Stimulated activated memory B cell treated with anti-CD40 and anti-IgM and Interleukin-4, amounts not matched to agents 10 μg/mL and 1 μg/mL and 100 μg/mL, for 72 hours (primary cell): ENCODE results near the gene PKMYT1.
"Not testable (repeated sequence)": the region's sequence is repeated elsewhere in the genome, so short reads cannot be mapped to it uniquely, and the experiment has no call there.

ENCODE experiments used
- ATAC-seq: fragments of 150-1000 bp; cut with Tn5 transposase; 2 replicates; pipeline ENCODE4 v1.10.0; 2021
- H3K27ac Mint-ChIP-seq: one replicate; pipeline ENCODE4 v1.8.0; 2022; ENCODE audit warnings: mild to moderate bottlenecking, mixed read lengths
- H3K27me3 Mint-ChIP-seq: one replicate; pipeline ENCODE4 v1.8.0; 2022; ENCODE audit warnings: mixed read lengths
- H3K36me3 Mint-ChIP-seq: one replicate; pipeline ENCODE4 v1.8.0; 2022; ENCODE audit warnings: mixed read lengths
- H3K4me1 Mint-ChIP-seq: one replicate; pipeline ENCODE4 v1.8.0; 2022; ENCODE audit warnings: mixed read lengths
- H3K4me3 Mint-ChIP-seq: one replicate; pipeline ENCODE4 v1.8.0; 2022; ENCODE audit warnings: mild to moderate bottlenecking, moderate library complexity, mixed read lengths
- H3K9me3 Mint-ChIP-seq: one replicate; pipeline ENCODE4 v1.8.0; 2022; ENCODE audit warnings: mixed read lengths

The PKMYT1 gene

DNA sequence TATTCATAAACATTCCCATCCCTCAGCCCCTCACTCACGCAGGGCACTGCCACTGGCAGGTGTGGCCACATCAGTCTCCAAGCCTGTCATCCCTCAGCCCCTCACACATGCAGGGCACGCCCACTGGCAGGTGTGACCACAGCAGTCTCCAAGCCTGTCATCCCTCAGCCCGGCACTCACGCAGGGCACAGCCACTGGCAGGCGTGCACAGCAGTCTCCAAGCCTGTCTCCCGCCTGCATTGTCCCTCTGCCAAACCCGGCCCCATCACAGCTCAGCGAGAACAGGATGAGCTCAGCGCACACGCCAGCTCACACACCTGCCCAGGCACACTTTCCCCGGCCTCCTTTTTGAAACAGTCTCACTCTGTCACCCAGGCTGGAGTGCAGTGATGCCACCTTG is 27.6 kb downstream of the PKMYT1 start:
- Mint-ChIP-seq H3K36me3 (peaks cover 20% of the 10 kb centered on the region), H3K27me3 (peaks cover 61% of the 10 kb centered on the region), H3K4me3 (no peak overlapping the region), H3K27ac (no peak overlapping the region), H3K9me3 (no peaks in the 10 kb centered on the region), H3K4me1 (peaks cover 10% of the 10 kb centered on the region)
- no peak for ATAC-seq

DNA sequence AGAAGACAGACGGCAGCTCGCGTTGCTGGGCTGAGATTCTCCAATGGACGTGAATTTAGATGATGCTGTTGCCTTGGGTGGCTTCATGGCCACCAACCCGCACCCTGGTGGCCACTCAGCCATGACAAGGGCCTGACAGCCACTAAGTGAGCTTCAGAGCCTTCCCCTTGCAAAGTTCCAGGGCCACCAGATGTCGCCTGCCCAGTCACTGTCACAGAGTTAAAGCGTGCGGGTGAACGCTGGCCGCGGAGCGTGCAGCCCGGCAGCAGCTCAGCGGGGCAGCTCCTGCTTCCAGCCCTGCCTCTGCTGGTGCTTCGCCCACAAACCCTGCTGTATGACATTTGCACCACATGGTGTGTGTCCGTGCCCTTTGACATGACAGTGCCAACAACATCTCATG is 29.5 kb downstream of the PKMYT1 start:
- no peak for ATAC-seq
- Mint-ChIP-seq H3K4me3 (no peak overlapping the region), H3K36me3 (peaks cover 30% of the 10 kb centered on the region), H3K4me1 (peaks cover 10% of the 10 kb centered on the region), H3K27me3 (peaks cover 42% of the 10 kb centered on the region), H3K9me3 (no peaks in the 10 kb centered on the region), H3K27ac (no peak overlapping the region)

DNA sequence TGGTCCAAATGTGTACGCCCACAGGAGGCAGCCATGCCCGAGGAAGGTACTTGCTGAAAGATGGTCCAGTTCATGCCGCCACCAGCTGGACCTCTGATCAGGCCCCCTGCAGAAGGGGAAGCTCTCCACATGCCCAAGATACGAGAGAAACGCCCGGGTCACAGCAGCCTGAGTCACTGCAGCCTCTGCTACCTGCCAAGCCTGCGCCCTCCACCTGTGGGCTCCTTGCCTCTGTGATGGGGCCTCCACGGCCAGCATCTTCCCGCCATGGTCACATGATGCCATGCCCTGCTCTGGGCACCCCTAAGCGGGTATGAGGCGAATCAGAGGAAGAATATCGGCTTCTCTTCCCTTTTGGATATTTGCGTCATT is 29.9 kb downstream of the PKMYT1 start:
- H3K4me3 Mint-ChIP-seq, result no peak overlapping the region
- H3K27me3 Mint-ChIP-seq, result peaks cover 38% of the 10 kb centered on the region
- H3K4me1 Mint-ChIP-seq, result peaks cover 10% of the 10 kb centered on the region

DNA sequence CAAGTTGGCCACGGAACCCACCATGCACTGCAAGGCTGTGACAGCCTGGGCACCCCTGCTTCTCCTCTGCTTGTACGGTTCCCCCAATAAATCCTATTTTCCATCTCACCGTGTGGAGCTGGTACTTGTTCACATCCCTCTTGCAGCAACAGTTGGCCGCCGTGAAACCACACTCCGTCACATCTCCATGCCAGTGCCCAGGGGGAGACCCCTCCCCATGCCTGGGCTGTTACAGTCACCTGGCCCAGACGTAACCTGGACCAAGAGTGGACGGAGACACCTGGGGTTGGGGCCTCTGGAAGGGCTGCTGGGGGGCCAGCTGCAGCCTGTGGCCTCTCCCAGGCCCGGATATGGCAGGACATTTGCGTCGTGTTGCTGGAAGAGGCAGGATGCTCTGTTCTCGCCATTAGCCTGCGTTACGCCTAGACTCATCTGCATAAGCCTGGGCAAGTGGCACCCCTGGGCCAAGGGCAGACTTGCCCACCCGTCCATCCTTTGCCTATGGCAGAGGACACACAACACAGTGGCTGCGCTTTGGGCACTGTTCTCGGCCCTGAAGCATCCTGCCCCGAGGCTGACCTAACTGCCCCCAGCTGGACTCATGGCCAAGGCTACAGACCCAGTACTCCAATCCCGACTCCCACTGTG is 30.4 kb downstream of the PKMYT1 start:
- H3K4me1 Mint-ChIP-seq, result peaks cover 10% of the 10 kb centered on the region
- H3K27me3 Mint-ChIP-seq, result peaks cover 33% of the 10 kb centered on the region
- ATAC-seq, result no peak
- H3K36me3 Mint-ChIP-seq, result peaks cover 30% of the 10 kb centered on the region
- no peak overlapping the region for H3K4me3 Mint-ChIP-seq
- no peaks in the 10 kb centered on the region for H3K9me3 Mint-ChIP-seq
- no peak overlapping the region for H3K27ac Mint-ChIP-seq

More for the DNA sequence above, 29.9 kb downstream of the PKMYT1 start:
- H3K36me3 Mint-ChIP-seq, result peaks cover 30% of the 10 kb centered on the region
- H3K9me3 Mint-ChIP-seq, result no peaks in the 10 kb centered on the region
- ATAC-seq, result no peak
- H3K27ac Mint-ChIP-seq, result no peak overlapping the region

DNA sequence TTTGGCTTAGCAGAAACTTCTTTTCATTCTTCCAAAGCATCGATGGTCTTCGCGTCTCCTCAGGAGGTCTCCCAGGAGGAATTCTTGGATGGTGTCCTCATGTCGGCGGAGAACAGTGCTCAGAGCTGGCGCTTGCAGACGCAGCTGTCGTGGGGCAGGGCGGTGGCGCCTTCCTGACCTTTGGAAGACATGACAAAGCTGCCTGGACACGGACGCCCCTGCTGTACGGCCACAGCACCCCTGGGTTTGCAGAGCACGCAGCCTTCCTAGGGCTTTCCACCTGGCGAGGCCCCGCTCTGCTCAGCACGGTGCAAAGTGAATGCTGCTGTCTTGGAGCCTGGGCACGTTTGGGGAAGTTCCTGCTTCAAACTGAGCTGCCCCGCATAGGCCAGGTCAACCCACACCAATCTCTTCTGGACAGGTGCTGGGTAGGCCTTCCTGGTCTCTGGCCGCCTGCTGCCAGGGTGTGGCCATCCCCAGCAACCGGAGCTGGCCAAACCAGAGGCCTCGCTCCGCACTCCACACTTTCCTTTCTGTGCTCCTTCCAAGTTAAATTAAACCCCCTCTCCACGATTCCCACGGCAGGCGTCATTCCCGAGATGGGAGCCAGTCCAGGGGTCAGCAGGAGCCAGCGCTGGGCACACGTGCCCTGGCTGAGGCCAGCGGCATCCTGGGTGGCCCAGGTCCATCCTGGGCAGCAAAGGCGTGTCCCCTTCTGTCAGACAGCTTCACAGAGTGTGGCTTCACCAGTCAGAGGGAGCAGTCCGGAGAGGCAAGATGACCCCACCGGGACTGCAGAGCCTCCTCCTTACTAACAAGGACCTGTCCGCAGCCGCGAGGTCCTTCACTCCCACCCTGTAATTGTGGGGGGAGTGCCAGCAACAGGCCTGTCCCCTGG is 31.2 kb downstream of the PKMYT1 start:
- Mint-ChIP-seq H3K9me3 (no peaks in the 10 kb centered on the region), H3K36me3 (peaks cover 30% of the 10 kb centered on the region), H3K27ac (no peak overlapping the region), H3K4me3 (no peak overlapping the region), H3K27me3 (peaks cover 25% of the 10 kb centered on the region), H3K4me1 (peaks cover 7% of the 10 kb centered on the region)
- ATAC-seq, result no peak

DNA sequence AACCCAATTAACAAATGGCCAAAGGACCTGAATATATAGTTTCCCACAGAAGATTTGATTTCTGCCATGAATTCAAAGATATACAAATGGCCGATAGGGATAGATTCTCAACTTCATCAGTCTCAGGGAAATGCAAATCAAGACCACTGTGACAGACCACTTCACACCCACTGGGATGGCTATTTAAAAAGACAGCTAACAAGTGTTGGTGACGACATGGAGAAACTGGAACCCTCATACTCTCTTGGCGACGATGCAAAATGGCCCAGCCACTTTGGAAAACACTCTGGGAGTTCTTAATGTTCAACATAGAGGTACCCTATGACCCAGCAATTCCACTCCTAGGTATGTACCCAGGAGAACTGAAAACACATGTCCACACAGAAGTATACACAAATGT is 33.6 kb downstream of the PKMYT1 start:
- H3K36me3 Mint-ChIP-seq, result peaks cover 48% of the 10 kb centered on the region
- H3K4me3 Mint-ChIP-seq, result no peak overlapping the region
- no peak for ATAC-seq
- H3K9me3 Mint-ChIP-seq, result no peaks in the 10 kb centered on the region
- no peak overlapping the region for H3K27ac Mint-ChIP-seq
- peaks cover 7% of the 10 kb centered on the region for H3K27me3 Mint-ChIP-seq
- H3K4me1 Mint-ChIP-seq, result peaks cover 7% of the 10 kb centered on the region

DNA sequence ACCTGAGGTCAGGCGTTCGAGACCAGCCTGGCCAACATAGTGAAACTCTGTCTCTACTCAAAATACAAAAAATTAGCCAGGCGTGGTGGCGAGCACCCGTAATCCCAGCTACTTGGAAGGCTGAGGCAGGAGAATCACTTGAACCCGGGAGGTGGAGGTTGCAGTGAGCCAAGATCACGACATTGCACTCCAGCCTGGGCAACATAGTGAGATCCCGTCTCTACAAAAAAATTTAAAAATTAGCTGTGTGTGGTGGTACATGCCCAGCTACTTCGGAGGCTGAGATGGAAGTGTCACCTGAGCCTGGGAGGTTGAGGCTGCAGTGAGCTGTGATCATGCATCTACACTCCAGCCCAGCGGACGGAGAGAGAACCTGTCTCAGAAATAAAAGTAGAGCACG is 36.5 kb downstream of the PKMYT1 start:
- H3K27me3 Mint-ChIP-seq, result not testable (repeated sequence)

DNA sequence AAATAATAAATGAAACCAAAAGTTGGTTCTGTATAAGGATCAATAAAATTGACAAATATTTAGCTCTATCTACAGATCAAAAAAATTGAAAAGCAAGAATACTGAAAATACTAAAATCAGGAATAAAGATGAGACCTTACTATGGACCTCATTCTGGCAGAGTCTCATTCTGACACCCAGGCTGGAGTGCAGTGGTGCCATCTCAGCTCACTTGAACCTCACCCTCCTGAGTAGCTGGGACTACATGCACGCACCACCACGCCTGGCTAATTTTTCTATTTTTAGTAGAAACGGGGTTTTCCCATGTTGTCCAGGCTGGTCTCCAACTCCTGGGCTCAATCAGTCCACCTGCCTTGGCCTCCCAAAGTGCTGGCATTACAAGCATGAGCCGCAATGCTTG is 38.2 kb downstream of the PKMYT1 start:
- Mint-ChIP-seq H3K27me3 (no peaks in the 10 kb centered on the region), H3K4me1 (peaks cover 9% of the 10 kb centered on the region), H3K9me3 (no peaks in the 10 kb centered on the region)

More for the DNA sequence above, 36.5 kb downstream of the PKMYT1 start:
- peaks cover 47% of the 10 kb centered on the region for H3K36me3 Mint-ChIP-seq
- not testable (repeated sequence) for H3K4me3 Mint-ChIP-seq, H3K4me1 Mint-ChIP-seq, H3K9me3 Mint-ChIP-seq, ATAC-seq, H3K27ac Mint-ChIP-seq

DNA sequence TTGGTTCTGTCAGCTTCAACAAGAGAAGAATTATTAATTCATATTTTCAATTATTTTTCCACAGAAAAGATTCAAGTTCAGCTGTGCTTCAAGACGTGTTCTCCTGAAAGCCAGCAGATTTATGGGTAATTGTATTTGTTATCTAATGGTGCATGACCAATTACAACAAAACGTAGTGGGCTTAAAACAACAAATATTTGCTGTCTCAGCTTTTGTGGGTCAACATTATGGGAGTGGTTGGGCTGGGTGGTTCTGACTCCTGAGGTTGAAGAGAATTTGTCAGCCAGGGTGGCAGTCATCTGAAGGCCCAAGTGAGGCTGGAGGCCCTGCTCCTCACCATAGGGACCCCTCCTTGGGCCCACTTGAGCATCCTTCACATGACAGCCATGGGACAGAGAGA is 40.3 kb downstream of the PKMYT1 start:
- no peak for ATAC-seq
- no peak overlapping the region for H3K27ac Mint-ChIP-seq
- no peak overlapping the region for H3K4me3 Mint-ChIP-seq
- peaks cover 9% of the 10 kb centered on the region for H3K4me1 Mint-ChIP-seq
- no peaks in the 10 kb centered on the region for H3K9me3 Mint-ChIP-seq
- no peaks in the 10 kb centered on the region for H3K27me3 Mint-ChIP-seq
- H3K36me3 Mint-ChIP-seq, result peaks cover 64% of the 10 kb centered on the region

More for the DNA sequence above, 38.2 kb downstream of the PKMYT1 start:
- Mint-ChIP-seq H3K27ac (no peak overlapping the region), H3K4me3 (no peak overlapping the region), H3K36me3 (peaks cover 51% of the 10 kb centered on the region)
- no peak for ATAC-seq

DNA sequence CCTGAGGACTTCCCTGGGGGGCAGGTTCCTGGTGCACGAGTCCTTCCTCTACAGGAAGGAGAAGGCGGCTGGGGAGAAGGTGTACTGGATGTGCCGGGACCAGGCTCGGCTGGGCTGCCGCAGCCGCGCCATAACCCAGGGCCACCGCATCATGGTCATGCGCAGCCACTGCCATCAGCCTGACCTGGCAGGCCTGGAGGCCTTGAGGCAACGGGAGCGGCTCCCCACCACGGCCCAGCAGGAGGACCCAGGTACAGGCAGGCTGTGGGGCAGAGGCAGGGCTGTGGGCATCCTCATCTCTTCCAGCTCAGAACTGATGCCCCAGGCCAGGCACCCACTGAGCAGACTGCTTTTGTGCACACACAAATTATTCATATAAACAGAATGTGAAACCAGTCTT is 42.0 kb downstream of the PKMYT1 start:
- H3K36me3 Mint-ChIP-seq, result peaks cover 71% of the 10 kb centered on the region
- peaks cover 9% of the 10 kb centered on the region for H3K4me1 Mint-ChIP-seq
- no peaks in the 10 kb centered on the region for H3K9me3 Mint-ChIP-seq
- H3K4me3 Mint-ChIP-seq, result no peak overlapping the region
- H3K27ac Mint-ChIP-seq, result no peak overlapping the region
- no peaks in the 10 kb centered on the region for H3K27me3 Mint-ChIP-seq
- ATAC-seq, result no peak

DNA sequence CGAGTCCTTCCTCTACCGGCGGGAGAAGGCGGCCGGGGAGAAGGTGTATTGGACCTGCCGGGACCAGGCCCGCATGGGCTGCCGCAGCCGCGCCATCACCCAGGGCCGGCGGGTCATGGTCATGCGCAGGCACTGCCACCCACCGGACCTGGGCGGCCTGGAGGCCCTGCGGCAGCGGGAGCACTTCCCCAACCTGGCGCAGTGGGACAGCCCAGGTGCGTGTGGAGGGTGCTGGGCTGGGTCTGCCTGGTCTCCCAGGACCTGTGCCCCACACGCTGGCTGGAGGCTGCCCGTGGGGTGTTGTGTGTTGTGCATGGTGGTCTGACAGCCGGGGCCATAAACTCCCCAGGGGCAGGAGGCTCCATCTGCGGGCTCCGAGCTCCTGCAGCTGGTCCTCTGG is 43.1 kb downstream of the PKMYT1 start:
- Mint-ChIP-seq H3K36me3 (peaks cover 70% of the 10 kb centered on the region), H3K4me3 (no peak overlapping the region), H3K27ac (no peak overlapping the region), H3K9me3 (no peaks in the 10 kb centered on the region), H3K27me3 (no peaks in the 10 kb centered on the region), H3K4me1 (peaks cover 7% of the 10 kb centered on the region)
- ATAC-seq, result no peak

DNA sequence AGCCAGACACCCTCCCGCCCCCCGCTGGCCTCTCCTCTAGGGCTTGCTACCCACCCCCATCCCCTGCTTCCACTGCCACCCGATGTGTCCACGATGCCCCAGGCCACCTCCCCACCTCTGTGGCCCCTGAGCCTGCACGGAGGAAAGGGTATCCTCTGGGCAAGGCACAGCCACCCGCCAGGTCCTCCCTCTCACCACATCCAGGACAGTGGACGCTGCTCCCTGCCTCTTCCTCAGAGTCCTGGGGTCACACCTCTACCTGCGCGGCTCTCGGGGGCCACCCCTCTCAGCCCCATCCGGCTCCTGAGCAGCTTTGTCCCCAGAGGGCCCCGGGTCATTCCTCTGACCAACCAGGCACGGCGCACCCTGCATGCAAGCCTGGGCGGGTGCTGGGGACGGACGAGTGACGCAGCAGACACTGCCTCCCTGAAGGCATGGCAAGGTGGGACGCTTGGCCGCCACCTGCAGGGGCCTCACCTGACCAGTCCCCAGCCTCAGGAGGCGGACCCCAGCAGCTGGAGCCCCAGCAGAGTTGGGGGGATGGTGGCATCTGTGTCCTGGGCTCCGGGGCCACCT is 43.7 kb downstream of the PKMYT1 start:
- H3K27me3 Mint-ChIP-seq, result no peaks in the 10 kb centered on the region
- no peak for ATAC-seq
- peaks cover 69% of the 10 kb centered on the region for H3K36me3 Mint-ChIP-seq
- H3K9me3 Mint-ChIP-seq, result no peaks in the 10 kb centered on the region
- no peak overlapping the region for H3K27ac Mint-ChIP-seq
- H3K4me3 Mint-ChIP-seq, result no peak overlapping the region
- H3K4me1 Mint-ChIP-seq, result peaks cover under 1% of the 10 kb centered on the region

DNA sequence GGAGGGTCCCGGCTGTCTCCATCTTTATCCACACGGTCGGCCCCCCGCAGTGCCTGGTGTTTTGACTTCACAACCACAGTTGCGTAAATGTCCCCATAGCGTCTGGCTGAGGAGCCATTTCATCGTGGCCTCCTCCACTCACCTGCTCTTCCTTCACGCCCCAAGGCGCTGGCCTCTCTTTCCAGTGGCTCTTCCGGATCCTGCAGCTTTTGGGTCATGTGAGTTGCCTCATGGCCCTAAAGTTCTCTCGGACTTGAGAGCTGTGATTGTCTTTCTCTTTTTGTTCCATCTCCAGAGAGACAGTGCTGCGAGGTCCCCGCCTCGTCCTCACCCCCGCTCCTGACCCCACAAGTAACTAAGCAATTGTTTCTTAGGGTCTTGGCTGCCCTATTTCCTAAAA is 45.8 kb downstream of the PKMYT1 start:
- no peaks in the 10 kb centered on the region for H3K9me3 Mint-ChIP-seq
- no peak overlapping the region for H3K27ac Mint-ChIP-seq
- H3K4me1 Mint-ChIP-seq, result no peaks in the 10 kb centered on the region
- no peak overlapping the region for H3K4me3 Mint-ChIP-seq
- peaks cover 59% of the 10 kb centered on the region for H3K36me3 Mint-ChIP-seq
- no peak for ATAC-seq
- H3K27me3 Mint-ChIP-seq, result no peaks in the 10 kb centered on the region

DNA sequence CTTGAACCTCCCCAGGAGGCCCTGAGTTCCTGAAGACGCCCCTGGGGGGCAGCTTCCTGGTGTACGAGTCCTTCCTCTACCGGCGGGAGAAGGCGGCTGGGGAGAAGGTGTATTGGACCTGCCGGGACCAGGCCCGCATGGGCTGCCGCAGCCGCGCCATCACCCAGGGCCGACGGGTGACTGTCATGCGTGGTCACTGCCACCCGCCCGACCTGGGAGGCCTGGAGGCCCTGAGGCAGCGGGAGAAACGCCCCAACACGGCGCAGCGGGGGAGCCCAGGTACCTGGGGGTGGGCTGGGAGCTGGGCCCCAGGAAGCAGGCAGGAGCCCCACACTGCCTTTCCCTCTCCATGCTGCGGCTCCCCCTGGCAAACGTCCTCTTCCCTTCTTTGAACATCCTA is 46.5 kb downstream of the PKMYT1 start:
- no peak overlapping the region for H3K4me3 Mint-ChIP-seq
- H3K9me3 Mint-ChIP-seq, result no peaks in the 10 kb centered on the region
- no peaks in the 10 kb centered on the region for H3K4me1 Mint-ChIP-seq
- H3K27me3 Mint-ChIP-seq, result no peaks in the 10 kb centered on the region
- no peak for ATAC-seq
- no peak overlapping the region for H3K27ac Mint-ChIP-seq
- peaks cover 57% of the 10 kb centered on the region for H3K36me3 Mint-ChIP-seq

DNA sequence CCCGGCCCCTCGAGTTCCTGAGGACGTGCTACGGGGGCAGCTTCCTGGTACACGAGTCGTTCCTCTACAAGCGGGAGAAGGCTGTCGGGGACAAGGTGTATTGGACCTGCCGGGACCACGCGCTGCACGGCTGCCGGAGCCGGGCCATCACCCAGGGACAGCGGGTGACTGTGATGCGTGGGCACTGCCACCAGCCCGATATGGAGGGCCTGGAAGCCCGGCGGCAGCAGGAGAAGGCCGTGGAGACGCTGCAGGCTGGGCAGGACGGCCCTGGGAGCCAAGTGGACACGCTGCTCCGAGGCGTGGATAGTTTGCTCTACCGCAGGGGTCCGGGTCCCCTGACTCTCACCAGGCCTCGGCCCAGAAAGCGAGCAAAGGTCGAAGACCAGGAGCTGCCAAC is 47.1 kb downstream of the PKMYT1 start:
- H3K4me3 Mint-ChIP-seq, result no peak overlapping the region
- no peaks in the 10 kb centered on the region for H3K4me1 Mint-ChIP-seq
- H3K36me3 Mint-ChIP-seq, result peaks cover 52% of the 10 kb centered on the region
- no peaks in the 10 kb centered on the region for H3K9me3 Mint-ChIP-seq
- no peaks in the 10 kb centered on the region for H3K27me3 Mint-ChIP-seq
- no peak for ATAC-seq
- H3K27ac Mint-ChIP-seq, result no peak overlapping the region
